ENCODE measurements around the gene GTF2F2.

The GTF2F2 gene

GRCh38 chr13:45222516-45222915 is 102.2 kb downstream of the GTF2F2 start:
- no peak overlapping the region for H3K4me3 ChIP-seq (ENCODE audit: low read depth, low read length)
- TF ChIP-seq, protein P1, sequence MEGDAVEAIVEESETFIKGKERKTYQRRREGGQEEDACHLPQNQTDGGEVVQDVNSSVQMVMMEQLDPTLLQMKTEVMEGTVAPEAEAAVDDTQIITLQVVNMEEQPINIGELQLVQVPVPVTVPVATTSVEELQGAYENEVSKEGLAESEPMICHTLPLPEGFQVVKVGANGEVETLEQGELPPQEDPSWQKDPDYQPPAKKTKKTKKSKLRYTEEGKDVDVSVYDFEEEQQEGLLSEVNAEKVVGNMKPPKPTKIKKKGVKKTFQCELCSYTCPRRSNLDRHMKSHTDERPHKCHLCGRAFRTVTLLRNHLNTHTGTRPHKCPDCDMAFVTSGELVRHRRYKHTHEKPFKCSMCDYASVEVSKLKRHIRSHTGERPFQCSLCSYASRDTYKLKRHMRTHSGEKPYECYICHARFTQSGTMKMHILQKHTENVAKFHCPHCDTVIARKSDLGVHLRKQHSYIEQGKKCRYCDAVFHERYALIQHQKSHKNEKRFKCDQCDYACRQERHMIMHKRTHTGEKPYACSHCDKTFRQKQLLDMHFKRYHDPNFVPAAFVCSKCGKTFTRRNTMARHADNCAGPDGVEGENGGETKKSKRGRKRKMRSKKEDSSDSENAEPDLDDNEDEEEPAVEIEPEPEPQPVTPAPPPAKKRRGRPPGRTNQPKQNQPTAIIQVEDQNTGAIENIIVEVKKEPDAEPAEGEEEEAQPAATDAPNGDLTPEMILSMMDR (IDR thresholded peaks at IDR 0.05; ENCODE audit: borderline replicate concordance, insufficient read depth, low read depth, low read length), result no peak

DNA sequence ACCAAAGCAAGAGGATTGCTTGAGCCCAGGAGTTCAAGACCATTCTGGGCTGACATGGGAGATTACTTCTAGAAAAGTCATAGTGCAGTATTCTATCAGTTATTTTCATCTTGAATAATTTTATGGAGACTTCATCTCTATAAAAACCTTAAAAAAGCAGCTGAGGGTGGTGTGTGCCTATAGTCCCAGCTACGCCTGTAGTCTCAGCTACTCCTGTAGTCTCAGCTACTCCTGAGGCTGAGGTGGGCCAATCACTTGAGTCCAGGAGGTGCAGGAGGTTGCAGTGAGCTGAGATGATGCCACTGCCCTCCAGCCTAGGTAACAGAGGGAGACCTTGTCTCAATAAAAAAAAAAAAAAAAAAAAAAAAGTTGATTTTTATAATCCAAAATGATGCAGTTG is 102.6 kb downstream of the GTF2F2 start:
- TF ChIP-seq, protein P1 (IDR thresholded peaks at IDR 0.05; ENCODE audit: borderline replicate concordance, insufficient read depth, low read depth, low read length), result no peak
- H3K4me3 ChIP-seq (ENCODE audit: low read depth, low read length), result no peak overlapping the region

DNA sequence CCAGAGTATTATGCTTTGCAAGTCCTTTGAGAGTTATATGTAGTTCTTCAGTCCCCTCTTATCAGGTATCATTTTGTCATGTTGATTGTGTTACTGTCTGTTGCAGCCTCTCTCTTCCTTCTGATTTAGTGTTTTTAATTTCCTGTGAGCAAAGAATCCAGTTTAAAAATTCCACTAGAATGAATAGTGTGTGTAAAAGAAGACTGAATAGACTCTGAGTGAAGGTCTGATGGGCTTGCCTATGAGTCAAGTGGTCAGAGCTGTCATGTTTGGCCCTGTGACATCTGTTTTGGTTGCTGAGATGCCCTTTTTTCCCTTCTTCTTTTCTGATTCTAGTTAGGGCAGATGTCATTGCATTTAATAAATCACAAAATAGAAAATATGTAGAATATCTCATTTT is 103.9 kb downstream of the GTF2F2 start:
- TF ChIP-seq, protein P1 (IDR thresholded peaks at IDR 0.05; ENCODE audit: borderline replicate concordance, insufficient read depth, low read depth, low read length), result no peak
- no peak overlapping the region for H3K4me3 ChIP-seq (ENCODE audit: low read depth, low read length)

GRCh38 chr13:45225370-45225769 is 105.1 kb downstream of the GTF2F2 start:
- TF ChIP-seq, protein P1 (IDR thresholded peaks at IDR 0.05; ENCODE audit: borderline replicate concordance, insufficient read depth, low read depth, low read length), result no peak
- H3K4me3 ChIP-seq (ENCODE audit: low read depth, low read length), result no peak overlapping the region

DNA sequence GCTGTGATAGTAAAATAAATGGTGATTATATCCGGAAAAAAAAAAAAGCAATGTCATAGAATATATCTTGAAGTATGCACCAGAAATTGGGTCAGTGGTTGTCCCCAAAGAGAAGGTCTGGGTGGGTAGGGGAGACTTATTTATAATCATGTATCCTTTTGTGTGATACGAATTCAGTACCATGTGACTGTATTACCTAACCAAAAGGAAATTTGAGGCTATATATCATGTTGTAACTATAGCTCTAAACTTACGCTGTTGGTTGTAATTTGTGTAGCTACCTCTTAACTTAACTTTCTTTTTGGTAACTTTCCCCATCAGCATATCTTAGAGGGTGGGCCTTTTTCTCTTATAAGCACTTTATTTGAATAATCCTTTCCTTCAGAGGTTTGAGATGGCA is 105.7 kb downstream of the GTF2F2 start:
- H3K4me3 ChIP-seq (ENCODE audit: low read depth, low read length), result no peak overlapping the region
- TF ChIP-seq, protein P1 (IDR thresholded peaks at IDR 0.05; ENCODE audit: borderline replicate concordance, insufficient read depth, low read depth, low read length), result no peak

DNA sequence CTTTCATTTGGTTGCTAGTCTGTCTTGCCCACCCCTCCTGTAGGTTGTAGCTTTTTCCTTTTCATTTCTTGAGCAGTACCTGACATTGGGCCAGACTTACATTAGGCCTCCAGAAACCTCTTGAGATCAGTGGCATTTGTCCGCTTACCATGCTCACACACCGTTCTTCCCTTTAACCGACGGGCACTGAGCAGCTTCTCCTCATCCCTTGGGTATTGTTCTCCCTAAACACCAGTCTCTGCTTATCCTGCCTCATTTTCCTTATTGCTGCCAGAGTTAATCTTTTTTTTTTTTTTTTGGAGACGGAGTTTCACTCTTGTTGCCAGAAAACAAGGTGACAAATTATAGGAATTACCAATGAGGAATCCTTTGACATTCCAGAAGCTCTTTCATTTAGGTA is 107.7 kb downstream of the GTF2F2 start:
- no peak overlapping the region for H3K4me3 ChIP-seq (ENCODE audit: low read depth, low read length)
- TF ChIP-seq, protein P1 (IDR thresholded peaks at IDR 0.05; ENCODE audit: borderline replicate concordance, insufficient read depth, low read depth, low read length), result no peak

DNA sequence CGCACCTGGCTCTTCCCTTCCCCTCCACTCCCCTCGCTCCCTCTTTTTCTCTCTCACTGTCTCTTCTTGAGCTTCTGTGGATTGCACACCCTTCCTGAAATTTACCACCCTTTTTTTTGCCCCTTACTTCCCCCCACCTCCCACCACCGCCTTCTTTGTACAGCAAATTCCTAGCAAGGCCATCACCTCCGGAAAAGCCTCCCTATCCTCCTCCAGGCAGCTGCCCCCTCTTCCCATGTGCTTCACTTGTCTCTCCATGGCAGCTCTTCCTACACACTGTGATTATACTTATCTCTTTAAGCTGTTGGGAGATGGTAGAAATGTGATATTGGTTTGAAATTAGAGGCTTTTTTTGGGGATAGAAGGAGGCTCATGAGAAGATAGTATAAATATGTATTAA is 108.9 kb downstream of the GTF2F2 start:
- TF ChIP-seq, protein P1 (IDR thresholded peaks at IDR 0.05; ENCODE audit: borderline replicate concordance, insufficient read depth, low read depth, low read length), result no peak
- no peak overlapping the region for H3K4me3 ChIP-seq (ENCODE audit: low read depth, low read length)
